ENCODE data around the gene EVPLL.
"Not testable (repeated sequence)": the region's sequence is repeated elsewhere in the genome, so short reads cannot be mapped to it uniquely, and the experiment has no call there.

GRCh38 chr17:18410736-18411135, 33.2 kb downstream of the EVPLL start:
- TF ChIP-seq, protein P1, sequence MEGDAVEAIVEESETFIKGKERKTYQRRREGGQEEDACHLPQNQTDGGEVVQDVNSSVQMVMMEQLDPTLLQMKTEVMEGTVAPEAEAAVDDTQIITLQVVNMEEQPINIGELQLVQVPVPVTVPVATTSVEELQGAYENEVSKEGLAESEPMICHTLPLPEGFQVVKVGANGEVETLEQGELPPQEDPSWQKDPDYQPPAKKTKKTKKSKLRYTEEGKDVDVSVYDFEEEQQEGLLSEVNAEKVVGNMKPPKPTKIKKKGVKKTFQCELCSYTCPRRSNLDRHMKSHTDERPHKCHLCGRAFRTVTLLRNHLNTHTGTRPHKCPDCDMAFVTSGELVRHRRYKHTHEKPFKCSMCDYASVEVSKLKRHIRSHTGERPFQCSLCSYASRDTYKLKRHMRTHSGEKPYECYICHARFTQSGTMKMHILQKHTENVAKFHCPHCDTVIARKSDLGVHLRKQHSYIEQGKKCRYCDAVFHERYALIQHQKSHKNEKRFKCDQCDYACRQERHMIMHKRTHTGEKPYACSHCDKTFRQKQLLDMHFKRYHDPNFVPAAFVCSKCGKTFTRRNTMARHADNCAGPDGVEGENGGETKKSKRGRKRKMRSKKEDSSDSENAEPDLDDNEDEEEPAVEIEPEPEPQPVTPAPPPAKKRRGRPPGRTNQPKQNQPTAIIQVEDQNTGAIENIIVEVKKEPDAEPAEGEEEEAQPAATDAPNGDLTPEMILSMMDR (conservative IDR thresholded peaks at IDR 0.05; ENCODE audit: low read depth in 2 of 2), result not testable (repeated sequence)
- not testable (repeated sequence) for TF ChIP-seq POLR2AphosphoS5 (IDR thresholded peaks at IDR 0.05; ENCODE audit: low read depth); REST (IDR thresholded peaks at IDR 0.05; ENCODE audit: unreplicated experiment); EZH2 (IDR thresholded peaks at IDR 0.05; ENCODE audit: low read depth, unreplicated experiment); CREB1 (CRISPR knock-in tag; IDR thresholded peaks at IDR 0.05; ENCODE audit: low read depth); JUNB (IDR thresholded peaks at IDR 0.05; ENCODE audit: unreplicated experiment); EZH2phosphoT487 (IDR thresholded peaks at IDR 0.05; ENCODE audit: unreplicated experiment); ZNF331 (CRISPR knock-in tag; IDR thresholded peaks at IDR 0.05; ENCODE audit: low read depth); NANOG (IDR thresholded peaks at IDR 0.05; ENCODE audit: borderline replicate concordance); STAT1 (IDR thresholded peaks at IDR 0.05; ENCODE audit: unreplicated experiment); ZNF462 (CRISPR knock-in tag; IDR thresholded peaks at IDR 0.05)

All from GM23338 (cell line).